ENCODE results near the gene PWWP2B. TPM values are rescaled to one million over a fixed set of nuclear protein-coding genes. Genes with fewer than 3 reads are reported as not detected.

PWWP2B gene
- total RNA-seq, 1 donor from 2014 or later: 24.3 TPM

DNA sequence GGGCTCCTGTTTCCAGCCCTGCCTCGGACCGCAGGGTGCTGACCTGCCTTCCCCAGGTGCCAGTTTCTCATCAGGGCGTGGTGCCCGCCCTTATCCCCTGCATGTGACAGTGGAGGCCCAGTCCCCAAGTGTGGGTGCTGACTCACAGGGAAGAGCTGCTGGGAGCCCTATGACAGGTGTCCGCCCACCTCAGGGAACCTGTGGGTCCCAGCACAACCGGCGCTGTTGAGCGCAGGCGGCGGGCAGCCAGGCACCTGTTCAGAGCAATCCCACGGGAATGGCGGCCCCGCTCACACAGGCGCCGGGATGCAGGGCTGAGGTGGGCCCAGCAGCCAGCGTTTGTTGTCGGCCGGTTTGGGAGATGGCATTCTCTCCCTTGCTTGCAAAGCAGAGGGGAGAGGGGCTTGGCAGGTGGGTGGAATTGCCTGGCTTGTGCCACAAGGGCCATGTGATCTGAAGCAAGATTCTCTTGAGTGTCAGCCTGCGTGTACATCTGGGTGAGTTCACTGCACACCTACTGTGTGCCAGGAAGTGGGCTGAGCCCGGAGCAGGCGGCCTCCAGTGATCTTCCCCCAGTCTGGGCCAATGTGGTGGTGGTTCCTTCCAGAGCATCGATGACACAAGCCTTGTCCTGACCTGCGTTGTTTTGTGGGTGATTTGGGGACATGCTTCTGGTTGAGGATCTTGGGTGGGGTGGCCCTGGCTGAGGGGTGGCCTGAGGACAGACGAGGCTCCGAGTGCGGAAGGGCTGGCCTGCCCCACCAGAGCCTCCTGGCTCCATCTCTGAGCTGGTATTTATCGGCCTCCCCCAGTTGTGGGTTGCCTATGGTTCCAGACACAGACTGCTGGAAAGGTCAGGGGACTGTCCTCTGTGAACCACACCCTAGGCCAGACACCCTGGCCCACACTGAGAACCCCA lies 2.4 kb downstream of the PWWP2B start:
- no peak for DNase-seq (ENCODE audit: low spot score, unreplicated experiment)
- Mint-ChIP-seq H3K4me1 (ENCODE audit: low read depth) (peaks cover 7% of the 10 kb centered on the region), H3K4me3 (ENCODE audit: low read depth) (peak overlapping the region; percentile 9), H3K27ac (no peak overlapping the region), H3K36me3 (ENCODE audit: insufficient read depth) (peaks cover 1% of the 10 kb centered on the region), H3K9me3 (ENCODE audit: low read depth) (no peaks in the 10 kb centered on the region), H3K27me3 (no peaks in the 10 kb centered on the region)
- TF ChIP-seq, protein P1, sequence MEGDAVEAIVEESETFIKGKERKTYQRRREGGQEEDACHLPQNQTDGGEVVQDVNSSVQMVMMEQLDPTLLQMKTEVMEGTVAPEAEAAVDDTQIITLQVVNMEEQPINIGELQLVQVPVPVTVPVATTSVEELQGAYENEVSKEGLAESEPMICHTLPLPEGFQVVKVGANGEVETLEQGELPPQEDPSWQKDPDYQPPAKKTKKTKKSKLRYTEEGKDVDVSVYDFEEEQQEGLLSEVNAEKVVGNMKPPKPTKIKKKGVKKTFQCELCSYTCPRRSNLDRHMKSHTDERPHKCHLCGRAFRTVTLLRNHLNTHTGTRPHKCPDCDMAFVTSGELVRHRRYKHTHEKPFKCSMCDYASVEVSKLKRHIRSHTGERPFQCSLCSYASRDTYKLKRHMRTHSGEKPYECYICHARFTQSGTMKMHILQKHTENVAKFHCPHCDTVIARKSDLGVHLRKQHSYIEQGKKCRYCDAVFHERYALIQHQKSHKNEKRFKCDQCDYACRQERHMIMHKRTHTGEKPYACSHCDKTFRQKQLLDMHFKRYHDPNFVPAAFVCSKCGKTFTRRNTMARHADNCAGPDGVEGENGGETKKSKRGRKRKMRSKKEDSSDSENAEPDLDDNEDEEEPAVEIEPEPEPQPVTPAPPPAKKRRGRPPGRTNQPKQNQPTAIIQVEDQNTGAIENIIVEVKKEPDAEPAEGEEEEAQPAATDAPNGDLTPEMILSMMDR (IDR thresholded peaks at IDR 0.05; ENCODE audit: unreplicated experiment): no peak

DNA sequence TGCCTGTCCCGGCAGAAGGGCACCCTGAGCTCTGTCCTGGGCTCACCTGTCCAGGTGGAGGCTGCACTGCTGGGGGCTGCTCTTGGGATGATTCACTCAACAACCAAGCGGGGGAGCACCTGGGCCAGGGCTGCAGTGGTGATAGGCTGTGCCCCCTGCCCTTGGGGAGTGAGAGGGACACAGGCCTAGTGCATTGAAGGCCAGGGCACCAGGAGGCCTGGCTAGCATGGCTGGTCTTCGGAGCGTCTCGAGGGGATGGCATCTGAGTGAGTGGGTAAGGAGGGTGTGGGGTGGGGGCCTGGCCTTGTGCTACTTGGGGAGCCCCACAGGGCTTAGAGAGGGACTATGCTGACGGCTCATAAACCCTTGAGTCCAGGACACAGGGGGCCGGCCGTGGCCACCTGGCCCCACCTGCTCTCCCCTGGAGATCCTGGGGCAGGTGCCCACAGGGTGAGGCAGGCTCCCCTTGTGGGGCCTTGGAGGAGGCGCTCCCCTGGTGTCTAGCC lies 3.1 kb downstream of the PWWP2B start:
- no peaks in the 10 kb centered on the region for H3K9me3 Mint-ChIP-seq (ENCODE audit: low read depth)
- peaks cover 1% of the 10 kb centered on the region for H3K36me3 Mint-ChIP-seq (ENCODE audit: insufficient read depth)
- TF ChIP-seq, protein P1 (IDR thresholded peaks at IDR 0.05; ENCODE audit: unreplicated experiment): no peak
- peak overlapping the region; percentile 52 for H3K27ac Mint-ChIP-seq
- no peak overlapping the region for H3K4me3 Mint-ChIP-seq (ENCODE audit: low read depth)
- H3K4me1 Mint-ChIP-seq (ENCODE audit: low read depth): peaks cover 7% of the 10 kb centered on the region
- no peak for DNase-seq (ENCODE audit: low spot score, unreplicated experiment)
- H3K27me3 Mint-ChIP-seq: no peaks in the 10 kb centered on the region

DNA sequence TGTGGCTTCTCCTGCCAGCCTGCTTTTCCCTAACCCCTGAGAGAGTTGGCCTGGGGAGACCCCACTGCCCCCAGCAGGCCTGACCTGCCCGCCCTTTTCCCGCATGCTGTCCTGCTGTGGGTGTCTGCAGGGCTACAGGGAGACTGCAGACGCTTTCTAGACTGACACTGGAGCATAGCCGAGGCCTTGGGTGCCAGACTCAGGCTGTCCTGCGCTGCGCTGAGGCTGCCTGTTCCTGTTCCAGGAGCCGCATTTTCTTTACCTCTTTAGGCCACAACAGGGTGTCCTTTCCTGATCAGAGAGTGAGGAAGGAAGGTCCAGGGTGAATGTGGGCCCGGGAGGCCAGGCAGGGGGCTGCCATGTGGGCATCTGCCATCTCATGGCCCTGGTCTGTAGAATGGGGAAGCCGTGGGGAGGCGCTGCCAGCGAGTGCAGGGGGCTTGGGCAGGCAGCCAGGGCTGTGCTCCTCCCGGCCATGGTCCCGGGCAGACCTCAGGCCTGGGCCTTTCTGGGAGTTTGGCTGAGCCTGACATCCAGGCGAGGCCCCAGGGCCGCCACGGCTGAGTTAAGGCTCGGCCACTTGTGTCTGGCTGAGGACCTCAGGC lies 3.6 kb downstream of the PWWP2B start:
- no peaks in the 10 kb centered on the region for H3K9me3 Mint-ChIP-seq (ENCODE audit: low read depth)
- no peak overlapping the region for H3K4me3 Mint-ChIP-seq (ENCODE audit: low read depth)
- peaks cover 7% of the 10 kb centered on the region for H3K4me1 Mint-ChIP-seq (ENCODE audit: low read depth)
- H3K36me3 Mint-ChIP-seq (ENCODE audit: insufficient read depth): peaks cover 3% of the 10 kb centered on the region
- H3K27me3 Mint-ChIP-seq: no peaks in the 10 kb centered on the region
- no peak for DNase-seq (ENCODE audit: low spot score, unreplicated experiment)
- TF ChIP-seq, protein P1 (IDR thresholded peaks at IDR 0.05; ENCODE audit: unreplicated experiment): no peak
- H3K27ac Mint-ChIP-seq: peak overlapping the region; percentile 45

DNA sequence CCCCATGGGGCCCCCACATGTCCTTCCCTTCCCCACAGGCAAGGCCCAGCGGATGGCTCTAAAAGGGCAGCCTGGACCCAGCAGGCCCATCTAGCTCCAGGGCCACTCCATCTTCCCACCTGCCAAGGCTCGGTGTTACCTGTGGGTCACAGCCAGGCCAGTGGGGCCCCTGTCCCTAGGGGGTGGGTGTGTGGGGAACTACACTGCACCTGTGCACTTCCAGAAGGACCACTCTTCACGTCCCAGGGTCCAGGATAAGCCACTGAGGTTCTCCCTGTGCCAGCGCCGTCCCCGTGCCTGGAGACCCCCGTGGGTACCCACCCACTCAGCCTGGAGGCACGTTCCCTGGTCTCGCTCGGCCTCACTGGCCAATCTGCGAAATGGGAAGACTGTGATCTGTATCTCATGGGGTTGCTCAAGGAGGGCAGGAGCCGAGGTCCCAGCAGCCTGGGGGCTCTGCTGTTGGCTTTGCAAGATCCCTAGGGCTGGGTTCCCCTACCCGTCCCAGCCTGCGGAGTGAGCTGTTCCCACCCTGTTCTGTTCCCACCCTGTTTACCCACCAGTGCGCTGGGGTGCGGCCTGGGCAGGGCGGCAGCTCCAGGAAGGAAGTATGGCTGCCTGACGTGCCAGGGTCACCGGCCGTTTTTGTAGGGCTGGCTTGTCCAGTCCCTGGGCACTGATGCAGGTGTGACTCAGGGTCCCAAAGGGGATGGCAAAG lies 4.6 kb downstream of the PWWP2B start:
- H3K4me3 Mint-ChIP-seq (ENCODE audit: low read depth): no peak overlapping the region
- H3K36me3 Mint-ChIP-seq (ENCODE audit: insufficient read depth): peaks cover 7% of the 10 kb centered on the region
- H3K27ac Mint-ChIP-seq: no peak overlapping the region
- no peak for DNase-seq (ENCODE audit: low spot score, unreplicated experiment)
- no peaks in the 10 kb centered on the region for H3K27me3 Mint-ChIP-seq
- peaks cover 7% of the 10 kb centered on the region for H3K4me1 Mint-ChIP-seq (ENCODE audit: low read depth)
- H3K9me3 Mint-ChIP-seq (ENCODE audit: low read depth): no peaks in the 10 kb centered on the region
- TF ChIP-seq, protein P1 (IDR thresholded peaks at IDR 0.05; ENCODE audit: unreplicated experiment): no peak

DNA sequence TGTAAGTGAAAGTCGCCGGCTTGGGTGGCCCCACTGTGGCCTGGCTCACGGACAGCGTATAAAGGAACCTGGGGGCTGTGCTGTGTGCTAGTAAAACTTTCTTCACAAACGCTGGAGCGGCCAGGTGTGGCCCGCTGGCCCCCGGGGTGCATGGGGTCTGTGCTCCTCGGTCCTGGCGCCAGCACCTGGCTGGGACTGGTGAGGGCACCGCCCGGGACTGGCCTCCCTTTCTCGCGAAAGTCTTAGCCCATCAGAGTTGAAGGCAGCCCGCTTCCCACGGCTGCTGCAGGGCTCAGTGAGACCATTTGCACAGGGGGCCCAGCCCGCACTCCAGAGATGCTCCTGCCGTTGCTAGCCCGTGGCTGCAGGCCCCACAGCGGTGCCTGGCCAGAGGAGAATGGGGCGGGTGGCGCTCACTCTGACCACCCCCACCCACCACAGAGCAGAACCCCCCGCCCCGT lies 5.8 kb downstream of the PWWP2B start:
- TF ChIP-seq, protein P1 (IDR thresholded peaks at IDR 0.05; ENCODE audit: unreplicated experiment): no peak
- Mint-ChIP-seq H3K4me1 (ENCODE audit: low read depth) (peaks cover 14% of the 10 kb centered on the region), H3K4me3 (ENCODE audit: low read depth) (no peak overlapping the region), H3K9me3 (ENCODE audit: low read depth) (no peaks in the 10 kb centered on the region), H3K36me3 (ENCODE audit: insufficient read depth) (peaks cover 8% of the 10 kb centered on the region), H3K27me3 (no peaks in the 10 kb centered on the region), H3K27ac (no peak overlapping the region)
- DNase-seq (ENCODE audit: low spot score, unreplicated experiment): no peak
